OCI-LY7 (cell line): ENCODE results near the gene SKIDA1.

Source experiments
- EZH2phosphoT487 ChIP-seq: fragments of 200-600 bp; sonication (generic); IDR thresholded peaks from 2 replicates; pipeline ENCODE4 v1.6.1; 2018; ENCODE audit warnings: low read depth, borderline replicate concordance, mild to moderate bottlenecking, mixed run types, antibody characterized with exemption, low read length, moderate library complexity, mixed read lengths
- TF ChIP-seq, protein P1 (sequence below): fragments of 200-600 bp; sonication (generic); conservative IDR thresholded peaks from 2 replicates; pipeline ENCODE4 v1.5.1; 2014; ENCODE audit warnings: mild to moderate bottlenecking, antibody characterized with exemption, low read length, moderate library complexity, mixed read lengths

DNA sequence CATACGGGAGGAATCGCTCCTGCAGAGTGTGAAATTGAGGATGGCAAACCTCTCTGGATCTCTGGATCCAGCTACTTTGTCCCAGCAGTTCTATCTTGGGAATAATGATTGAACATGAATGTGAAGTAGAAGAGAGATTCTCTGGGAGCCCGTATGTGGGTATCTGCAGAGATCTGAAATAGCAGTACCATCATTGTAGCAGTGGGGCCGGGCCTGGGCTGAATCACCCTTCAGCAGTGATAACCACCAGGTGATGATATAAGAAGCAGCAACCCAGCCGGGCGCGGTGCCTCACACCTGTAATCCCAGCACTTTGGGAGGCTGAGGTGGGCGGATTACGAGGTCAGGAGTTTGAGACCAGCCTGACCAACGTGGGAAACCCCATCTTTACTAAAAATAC, 51.9 kb downstream of the SKIDA1 start:
- TF ChIP-seq EZH2phosphoT487, result no peak
- TF ChIP-seq, protein P1, sequence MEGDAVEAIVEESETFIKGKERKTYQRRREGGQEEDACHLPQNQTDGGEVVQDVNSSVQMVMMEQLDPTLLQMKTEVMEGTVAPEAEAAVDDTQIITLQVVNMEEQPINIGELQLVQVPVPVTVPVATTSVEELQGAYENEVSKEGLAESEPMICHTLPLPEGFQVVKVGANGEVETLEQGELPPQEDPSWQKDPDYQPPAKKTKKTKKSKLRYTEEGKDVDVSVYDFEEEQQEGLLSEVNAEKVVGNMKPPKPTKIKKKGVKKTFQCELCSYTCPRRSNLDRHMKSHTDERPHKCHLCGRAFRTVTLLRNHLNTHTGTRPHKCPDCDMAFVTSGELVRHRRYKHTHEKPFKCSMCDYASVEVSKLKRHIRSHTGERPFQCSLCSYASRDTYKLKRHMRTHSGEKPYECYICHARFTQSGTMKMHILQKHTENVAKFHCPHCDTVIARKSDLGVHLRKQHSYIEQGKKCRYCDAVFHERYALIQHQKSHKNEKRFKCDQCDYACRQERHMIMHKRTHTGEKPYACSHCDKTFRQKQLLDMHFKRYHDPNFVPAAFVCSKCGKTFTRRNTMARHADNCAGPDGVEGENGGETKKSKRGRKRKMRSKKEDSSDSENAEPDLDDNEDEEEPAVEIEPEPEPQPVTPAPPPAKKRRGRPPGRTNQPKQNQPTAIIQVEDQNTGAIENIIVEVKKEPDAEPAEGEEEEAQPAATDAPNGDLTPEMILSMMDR, result no peak
